Dedifferentiated amniotic fluid mesenchymal stem cell (primary cell): ENCODE data around the gene CAMTA1.

Experiments used
- DNase-seq: peaks from one replicate; pipeline ENCODE4 v3.0.0-alpha.2; 2016; ENCODE audit errors: extremely low spot score

The CAMTA1 gene

DNA sequence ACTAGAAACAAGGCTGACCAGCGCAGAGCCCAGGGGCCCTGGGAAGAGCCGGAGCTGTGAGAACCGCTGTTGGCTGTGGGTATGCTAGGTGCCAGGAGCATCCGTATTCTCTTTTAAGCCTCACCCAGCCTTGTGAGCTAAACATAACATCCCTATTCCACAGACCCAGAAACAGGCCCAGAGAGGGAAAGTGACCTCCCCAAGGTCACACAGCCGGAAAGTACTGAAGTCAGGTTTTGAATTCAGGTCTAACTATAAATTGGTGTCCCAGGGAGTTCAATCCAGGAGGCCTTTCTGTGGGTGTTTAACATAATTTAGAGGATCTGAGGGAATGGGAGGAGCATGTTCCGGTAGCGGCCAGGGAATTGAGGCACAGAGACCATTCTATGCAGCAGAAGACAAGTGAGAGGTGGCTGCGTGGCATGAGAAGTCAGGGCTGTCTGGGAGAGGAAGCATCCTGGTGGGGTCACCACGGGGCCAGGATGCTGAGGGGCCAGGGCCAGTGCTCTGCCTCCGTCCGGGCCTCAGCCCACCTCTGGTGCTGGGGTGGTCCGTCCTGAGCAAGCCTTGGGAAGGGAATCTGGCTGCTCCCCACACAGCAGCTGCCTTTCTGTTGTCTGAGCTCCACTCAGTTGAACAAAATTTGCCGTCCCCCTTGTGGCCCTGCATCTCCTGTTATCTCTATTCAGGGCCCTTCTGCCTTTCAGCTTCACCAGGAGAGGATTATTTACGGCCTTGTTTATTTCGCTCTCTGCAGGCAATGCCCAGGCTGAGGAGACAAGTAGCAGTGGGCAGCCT, 647.0 kb downstream of the CAMTA1 start:
- DNase-seq: no peak

GRCh38 chr1:7432900-7433380, 647.7 kb downstream of the CAMTA1 start:
- no peak for DNase-seq

- DNase-seq: no peak
These were observed 649.3 kb downstream of the CAMTA1 start for GRCh38 chr1:7434566-7434965.

DNA sequence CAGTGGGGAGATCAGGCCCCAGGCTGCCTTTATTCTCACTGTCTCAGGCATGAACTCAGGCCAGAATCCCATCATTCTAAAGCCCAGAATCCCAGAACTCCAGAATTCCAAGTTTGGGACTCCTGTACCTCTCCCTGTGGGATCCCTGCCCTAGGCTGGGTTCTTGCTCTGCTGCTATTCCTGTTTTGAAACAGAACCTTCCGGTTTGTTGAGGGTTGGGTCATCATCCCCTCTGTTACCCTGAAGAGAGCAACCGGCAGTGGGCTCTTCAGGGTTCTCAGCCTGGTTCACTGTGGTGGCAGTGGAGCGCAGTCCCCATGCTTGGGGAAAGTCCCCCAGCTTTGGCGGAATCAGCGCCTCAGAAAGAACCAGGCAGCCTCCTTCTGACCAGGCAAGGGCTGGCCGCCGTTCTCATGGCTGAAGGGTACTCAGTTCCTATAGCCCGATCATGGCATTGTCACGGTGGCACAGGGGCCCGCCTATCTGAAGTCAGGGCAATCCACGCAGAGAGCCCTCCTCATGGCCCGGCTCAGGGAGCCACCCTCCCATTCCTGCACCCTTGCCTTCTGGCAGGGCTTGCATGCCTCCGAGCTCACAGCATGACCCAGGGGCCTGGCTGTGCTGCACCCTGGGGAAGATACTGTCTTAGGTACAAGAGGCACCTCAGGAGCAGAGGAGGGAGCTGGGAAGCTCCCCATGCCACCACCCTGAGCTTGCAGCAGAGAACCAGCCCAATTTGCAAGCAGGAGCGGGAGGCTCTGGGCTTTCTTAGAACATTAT, 650.2 kb downstream of the CAMTA1 start:
- DNase-seq: no peak

GRCh38 chr1:7436056-7437005, 651.1 kb downstream of the CAMTA1 start:
- no peak for DNase-seq

GRCh38 chr1:7437036-7437435, 651.8 kb downstream of the CAMTA1 start:
- no peak for DNase-seq

DNA sequence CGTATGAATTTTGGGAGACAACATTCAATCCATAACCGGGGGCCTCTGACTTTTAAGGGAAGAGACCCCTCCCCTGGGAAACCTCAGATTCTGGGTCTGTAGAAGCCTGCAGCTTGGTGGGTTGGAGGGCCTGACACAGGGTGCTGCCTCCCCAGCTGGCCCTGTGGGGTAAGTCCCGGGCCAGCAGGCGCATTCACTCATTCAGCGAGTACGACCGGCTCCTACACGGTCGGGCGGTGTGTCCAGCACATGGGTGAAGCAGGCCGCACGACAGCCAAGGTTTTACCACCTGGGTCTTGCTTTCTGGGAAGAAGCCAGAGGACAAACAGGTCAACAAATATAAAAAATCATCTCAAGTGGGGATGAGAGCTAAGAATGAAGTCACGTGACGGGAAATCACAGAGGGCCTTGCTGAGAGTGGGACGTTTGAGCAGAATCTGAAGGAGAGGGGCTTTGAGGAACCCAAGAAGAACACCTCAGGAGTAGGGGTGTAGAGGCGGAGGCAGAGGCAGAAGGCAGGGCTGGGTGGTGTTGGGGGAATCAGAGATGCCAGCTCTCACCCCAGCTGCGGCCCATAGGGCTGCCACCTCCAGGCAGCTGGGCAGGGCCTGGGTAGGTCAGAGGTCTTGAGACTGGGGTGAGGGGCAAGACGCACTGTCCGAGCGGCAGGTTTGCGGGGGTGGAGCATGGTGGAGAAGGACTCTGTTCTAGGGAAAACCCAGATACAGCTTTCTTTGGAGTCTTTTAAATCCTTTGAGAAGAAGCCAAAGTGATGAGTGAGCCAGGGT, 652.5 kb downstream of the CAMTA1 start:
- DNase-seq: no peak

- DNase-seq: no peak
These were observed 653.1 kb downstream of the CAMTA1 start for GRCh38 chr1:7438396-7438785.

DNA sequence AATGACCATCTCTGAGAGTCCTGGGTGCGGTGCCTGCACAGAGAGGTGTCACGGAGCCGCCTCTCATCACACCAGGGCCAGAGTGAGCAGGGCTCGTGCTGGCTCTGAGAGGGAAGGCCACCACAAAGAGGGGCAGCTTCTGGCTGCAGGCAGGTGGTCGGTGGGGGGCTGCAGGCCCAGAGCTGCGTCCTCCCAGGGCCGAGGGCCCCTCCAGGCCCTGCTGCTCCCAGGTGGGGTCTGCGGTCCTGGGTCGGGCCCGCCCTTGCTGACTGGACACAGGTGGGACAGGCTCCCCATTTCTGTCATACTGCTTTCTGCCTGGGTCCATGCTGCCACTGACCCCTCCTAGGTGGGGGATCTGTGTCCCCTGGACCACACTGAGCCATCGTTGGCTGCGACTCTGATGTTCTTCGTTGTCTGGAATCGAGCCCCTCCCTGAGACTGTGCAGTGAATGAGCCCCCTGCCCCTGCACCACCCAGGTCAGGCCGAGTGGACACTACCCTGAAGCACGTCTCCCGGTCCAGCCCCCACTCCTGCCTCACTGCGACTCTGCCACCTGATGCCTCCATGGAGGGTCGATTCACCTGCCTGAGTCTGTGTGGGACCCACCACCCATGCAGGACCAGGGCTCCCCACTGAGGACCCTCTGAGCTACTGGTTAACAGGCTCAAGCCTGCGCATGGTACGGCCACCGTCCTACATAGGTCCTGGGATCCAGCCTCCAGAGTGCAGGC, 653.8 kb downstream of the CAMTA1 start:
- no peak for DNase-seq

DNA sequence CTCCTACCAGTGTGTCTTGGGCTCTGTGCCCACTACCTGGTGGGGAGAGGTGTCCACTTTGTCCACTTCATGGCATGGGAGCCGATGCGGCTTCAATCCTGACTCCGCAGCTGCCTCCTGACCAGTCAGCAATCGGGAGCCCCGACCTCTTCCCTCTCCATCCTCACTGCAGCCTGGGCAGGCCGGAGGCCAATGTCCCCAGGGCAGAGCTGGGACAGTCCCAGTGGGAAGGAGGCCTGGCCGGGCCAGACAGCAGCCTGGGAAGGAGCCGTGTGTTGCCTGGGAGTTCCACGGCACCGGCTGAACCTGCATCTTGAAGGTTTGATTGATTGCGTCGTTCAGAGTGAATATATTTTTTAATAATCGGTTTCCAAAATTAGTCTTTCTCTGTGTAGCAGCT, 654.9 kb downstream of the CAMTA1 start:
- no peak for DNase-seq

GRCh38 chr1:7441143-7441841, 656.0 kb downstream of the CAMTA1 start:
- no peak for DNase-seq

- DNase-seq: no peak
These were observed 656.8 kb downstream of the CAMTA1 start for GRCh38 chr1:7442036-7442435.

DNA sequence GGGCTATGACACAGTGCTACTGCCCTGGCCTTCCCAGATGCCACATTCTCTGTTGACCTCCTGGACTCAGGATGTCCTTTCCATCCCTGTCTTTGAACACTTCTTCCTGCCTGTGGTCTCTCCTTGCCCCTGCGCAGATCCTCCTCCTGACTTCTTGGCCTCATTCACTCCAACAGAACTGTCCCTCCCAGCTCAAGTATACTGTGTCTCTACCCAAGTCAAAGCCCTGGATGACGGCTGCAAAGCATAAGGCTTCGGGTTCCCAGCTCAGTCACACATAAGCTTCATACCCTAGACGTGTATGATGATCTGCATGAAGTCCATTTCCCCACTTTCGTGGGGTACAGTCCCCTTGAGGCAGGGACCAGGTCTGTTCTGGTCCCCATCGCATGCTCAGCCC, 657.7 kb downstream of the CAMTA1 start:
- no peak for DNase-seq

GRCh38 chr1:7444363-7444762, 659.1 kb downstream of the CAMTA1 start:
- no peak for DNase-seq

- DNase-seq: no peak
These were observed 661.8 kb downstream of the CAMTA1 start for GRCh38 chr1:7447093-7447492.

DNA sequence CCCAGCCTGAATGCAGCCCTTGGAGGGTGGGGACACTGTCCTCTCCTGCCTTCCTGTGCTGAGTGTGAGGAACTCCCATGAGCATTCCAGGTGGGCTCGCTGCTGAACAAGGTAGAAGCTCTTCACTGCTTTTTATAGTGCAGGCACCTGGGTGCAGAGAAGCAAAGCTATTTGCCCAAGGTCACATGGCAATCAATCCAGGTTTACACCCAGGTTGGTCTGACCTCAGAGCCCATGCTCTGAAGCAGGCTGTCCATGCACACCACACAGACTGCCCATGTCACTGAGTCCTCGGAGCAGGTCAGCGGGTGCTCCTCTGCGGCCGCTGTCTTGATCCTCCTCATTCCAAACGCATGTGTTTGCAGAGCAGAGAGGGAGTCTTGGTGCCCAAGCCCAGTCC, 662.5 kb downstream of the CAMTA1 start:
- no peak for DNase-seq

DNA sequence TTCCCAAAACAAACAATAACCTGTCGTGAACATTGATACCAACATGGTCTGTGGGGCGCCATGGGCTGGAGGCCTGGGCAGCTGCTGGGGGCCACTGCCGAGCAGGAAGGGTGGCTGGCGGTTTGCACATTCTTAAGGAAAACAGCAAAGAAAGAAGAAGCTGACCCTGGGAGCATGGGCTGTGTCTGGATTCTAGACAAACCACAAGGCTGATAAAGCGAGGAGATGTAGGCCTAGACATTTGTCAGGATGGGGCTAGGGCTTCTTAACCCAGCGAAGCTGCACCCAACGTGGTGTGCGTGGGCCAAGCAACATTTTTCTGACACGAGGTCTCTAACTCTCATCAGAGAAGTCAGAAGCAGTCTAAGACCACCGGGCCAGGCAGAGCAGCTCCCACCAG, 663.7 kb downstream of the CAMTA1 start:
- no peak for DNase-seq

GRCh38 chr1:7449750-7450149, 664.5 kb downstream of the CAMTA1 start:
- DNase-seq: no peak

- DNase-seq: no peak
These were observed 665.6 kb downstream of the CAMTA1 start for GRCh38 chr1:7450838-7451237.

DNA sequence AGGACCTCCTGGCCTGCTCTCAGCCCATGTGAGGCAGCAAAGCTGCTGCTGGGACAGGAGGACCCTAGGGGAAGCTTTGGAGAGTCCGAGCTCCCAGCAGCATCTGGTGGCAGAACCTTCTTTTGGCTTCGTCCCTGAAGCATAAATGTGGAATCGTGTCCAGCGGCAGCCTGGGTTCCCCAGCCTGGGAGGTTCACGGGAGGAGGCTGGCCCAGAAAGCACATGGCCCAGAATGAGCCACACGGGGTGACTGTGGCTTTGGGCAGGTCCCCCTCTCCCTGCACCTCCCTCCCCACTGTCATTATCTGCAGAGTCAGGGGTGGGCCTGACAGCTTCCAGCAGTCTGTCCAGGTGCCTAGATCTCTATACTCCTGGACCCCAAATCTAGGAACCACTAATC, 667.8 kb downstream of the CAMTA1 start:
- no peak for DNase-seq
